Measurements from ENCODE around the gene SMARCB1. TPM values are rescaled to one million over a fixed set of nuclear protein-coding genes. Genes with fewer than 3 reads are reported as not detected.

The SMARCB1 gene
- total RNA-seq, 1 experiment from 2014 or later: 85.9 TPM

DNA sequence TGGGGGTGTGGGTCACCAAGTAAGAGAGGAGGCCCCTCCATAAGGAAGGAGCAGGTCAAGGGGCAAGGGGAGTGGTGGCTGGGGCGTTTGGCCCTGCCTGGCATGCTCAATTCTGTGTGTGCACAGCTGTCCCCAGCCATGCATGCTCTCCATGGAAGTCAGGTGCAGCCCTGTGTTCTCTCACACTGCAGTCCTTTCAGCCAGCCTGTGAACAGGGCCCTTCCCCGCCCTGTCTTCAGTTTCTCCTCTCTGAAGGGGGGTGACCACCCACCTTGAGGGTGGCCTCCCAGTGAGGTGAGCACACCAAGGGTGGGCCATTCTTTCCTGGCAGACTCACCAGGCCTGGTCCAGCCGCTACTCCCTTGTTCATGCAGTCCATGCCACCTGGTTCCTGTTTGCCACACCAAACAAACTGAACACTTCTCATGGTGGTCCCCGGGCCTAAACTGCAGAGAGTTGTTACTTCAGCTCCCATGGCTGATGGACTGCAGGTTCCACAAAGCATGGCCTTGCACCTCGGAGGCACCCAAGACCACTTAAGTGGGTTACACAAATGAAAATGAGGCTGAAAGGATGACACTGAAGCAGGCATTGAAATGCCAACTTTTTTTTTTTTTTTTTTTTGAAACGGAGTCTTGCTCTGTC is 17.3 kb upstream of the SMARCB1 start:
- Histone ChIP-seq H3K4me3 (ENCODE audit: low read length) (no peak overlapping the region), H3K27me3 (ENCODE audit: low read length) (no peaks in the 10 kb centered on the region), H3K9me3 (ENCODE audit: low read length) (no peaks in the 10 kb centered on the region), H3K9ac (ENCODE audit: low read length) (no peak overlapping the region), H2AFZ (ENCODE audit: low read length) (no peak overlapping the region), H3K4me1 (ENCODE audit: insufficient read depth, low read length) (peaks cover 4% of the 10 kb centered on the region; the same call in 1 of the 2 replicates), H3K9me2 (replicated peaks; ENCODE audit: low read length) (no peaks in the 10 kb centered on the region), H3K27ac (ENCODE audit: low read length) (no peak overlapping the region), H3F3A (ENCODE audit: low read length, unreplicated experiment) (no peaks in the 10 kb centered on the region), H3K79me2 (ENCODE audit: low read length) (peaks cover 22% of the 10 kb centered on the region), H3K4me2 (ENCODE audit: low read length) (no peak overlapping the region), H4K20me1 (ENCODE audit: low read length) (no peaks in the 10 kb centered on the region), H3K36me3 (ENCODE audit: low read depth, low read length) (peaks cover 5% of the 10 kb centered on the region; the same call in 1 of the 2 replicates)
- DNase-seq (no peak), ATAC-seq (no peak)
- intact Hi-C loops (cut with micrococcal nuclease): loop anchor here (5.0 kb wide), 1 partner anchor 78 kb away; no protein-coding TSS in a partner anchor
- ChIA-PET POLR2A (ENCODE audit: unreplicated experiment) (no interaction called here), CTCF (no interaction called here)
- no TSS peak for BruUV-seq (replicated peaks)
- TF ChIP-seq, protein P1, sequence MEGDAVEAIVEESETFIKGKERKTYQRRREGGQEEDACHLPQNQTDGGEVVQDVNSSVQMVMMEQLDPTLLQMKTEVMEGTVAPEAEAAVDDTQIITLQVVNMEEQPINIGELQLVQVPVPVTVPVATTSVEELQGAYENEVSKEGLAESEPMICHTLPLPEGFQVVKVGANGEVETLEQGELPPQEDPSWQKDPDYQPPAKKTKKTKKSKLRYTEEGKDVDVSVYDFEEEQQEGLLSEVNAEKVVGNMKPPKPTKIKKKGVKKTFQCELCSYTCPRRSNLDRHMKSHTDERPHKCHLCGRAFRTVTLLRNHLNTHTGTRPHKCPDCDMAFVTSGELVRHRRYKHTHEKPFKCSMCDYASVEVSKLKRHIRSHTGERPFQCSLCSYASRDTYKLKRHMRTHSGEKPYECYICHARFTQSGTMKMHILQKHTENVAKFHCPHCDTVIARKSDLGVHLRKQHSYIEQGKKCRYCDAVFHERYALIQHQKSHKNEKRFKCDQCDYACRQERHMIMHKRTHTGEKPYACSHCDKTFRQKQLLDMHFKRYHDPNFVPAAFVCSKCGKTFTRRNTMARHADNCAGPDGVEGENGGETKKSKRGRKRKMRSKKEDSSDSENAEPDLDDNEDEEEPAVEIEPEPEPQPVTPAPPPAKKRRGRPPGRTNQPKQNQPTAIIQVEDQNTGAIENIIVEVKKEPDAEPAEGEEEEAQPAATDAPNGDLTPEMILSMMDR (conservative IDR thresholded peaks at IDR 0.05; ENCODE audit: low read depth, low read length): no peak
- TF ChIP-seq EZH2 (IDR thresholded peaks at IDR 0.05; ENCODE audit: low read length, unreplicated experiment) (no peak), EZH2phosphoT487 (IDR thresholded peaks at IDR 0.05; ENCODE audit: borderline replicate concordance, low read length) (no peak)

DNA sequence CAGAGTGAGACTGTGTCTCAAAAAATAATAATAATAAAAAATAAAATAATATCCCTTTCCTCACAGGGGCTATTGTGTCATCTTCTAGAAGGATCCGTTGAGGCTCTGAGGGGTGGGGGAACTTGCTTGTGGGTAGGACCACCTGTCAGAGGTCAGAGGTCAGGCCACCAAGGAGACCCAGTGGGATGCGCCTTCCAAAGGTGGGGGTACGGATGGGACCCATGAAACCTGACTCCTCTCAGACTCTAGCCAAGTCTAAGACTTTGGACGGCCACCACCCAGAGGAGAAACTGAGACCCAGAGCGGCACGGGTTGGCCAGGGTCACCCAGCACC is 14.5 kb upstream of the SMARCB1 start:
- no peak overlapping the region for H3K9ac ChIP-seq (ENCODE audit: low read length)
- no peaks in the 10 kb centered on the region for H3F3A ChIP-seq (ENCODE audit: low read length, unreplicated experiment)
- H3K4me2 ChIP-seq (ENCODE audit: low read length): peak overlapping the region; percentile 76
- ChIA-PET CTCF (interaction anchor here (0.7 kb wide), 1 partner anchor 85 kb away, joined by 4 read pairs; the partner anchor contains the start of gene SLC2A11), POLR2A (ENCODE audit: unreplicated experiment) (interaction anchor here (0.6 kb wide), 1 partner anchor 238 kb away, joined by 3 read pairs; no protein-coding TSS in a partner anchor)
- DNase-seq: no peak
- H3K9me2 ChIP-seq (replicated peaks; ENCODE audit: low read length): no peaks in the 10 kb centered on the region
- H3K36me3 ChIP-seq (ENCODE audit: low read depth, low read length): no peaks in the 10 kb centered on the region
- H3K4me3 ChIP-seq (ENCODE audit: low read length): peak overlapping the region; percentile 58
- intact Hi-C loops (cut with micrococcal nuclease): no loop called here
- no peaks in the 10 kb centered on the region for H4K20me1 ChIP-seq (ENCODE audit: low read length)
- no peaks in the 10 kb centered on the region for H3K9me3 ChIP-seq (ENCODE audit: low read length)
- peaks cover 11% of the 10 kb centered on the region for H3K79me2 ChIP-seq (ENCODE audit: low read length)
- H3K4me1 ChIP-seq (ENCODE audit: insufficient read depth, low read length): no peaks in the 10 kb centered on the region; the same call in 1 of the 2 replicates
- ATAC-seq: no peak
- peak overlapping the region; percentile 76 for H2AFZ ChIP-seq (ENCODE audit: low read length)
- H3K27me3 ChIP-seq (ENCODE audit: low read length): no peaks in the 10 kb centered on the region
- TF ChIP-seq, protein P1 (conservative IDR thresholded peaks at IDR 0.05; ENCODE audit: low read depth, low read length): no peak
- TF ChIP-seq EZH2phosphoT487 (IDR thresholded peaks at IDR 0.05; ENCODE audit: borderline replicate concordance, low read length) (no peak), EZH2 (IDR thresholded peaks at IDR 0.05; ENCODE audit: low read length, unreplicated experiment) (no peak)
- H3K27ac ChIP-seq (ENCODE audit: low read length): no peak overlapping the region
- BruUV-seq (replicated peaks): no TSS peak

Data from PC-3 (cell line).